HepG2 (cell line): ENCODE data around the gene AGPAT3. TPM values are rescaled to one million over a fixed set of nuclear protein-coding genes. Genes with fewer than 3 reads are reported as not detected.

Source experiments
- ATAC-seq: fragments of 200-7000 bp; cut with Tn5 transposase; 3 replicates; pipeline ENCODE4 v1.9.1; 2020; ENCODE audit warnings: mild to moderate bottlenecking, moderate library complexity
- BruUV-seq: library from RNA; stranded (reverse); fragments of 400-500 nt; replicated peaks from 2 replicates; lab custom pipeline; 2021; lab: Mats Ljungman, UMichigan
- CTCF ChIA-PET: fragments of 300-600 bp; formaldehyde crosslinking; extraction: SDS; loops from one replicate; lab custom pipeline; 2021; ENCODE audit warnings: low total read pairs, inconsistent platforms, low intra/inter-chr PET ratio; lab: Yijun Ruan, JAX
- POLR2A ChIA-PET: fragments of 350-600 bp; sonication (Branson Sonifier 250); formaldehyde crosslinking; loops from one replicate; lab custom pipeline; 2020; ENCODE audit warnings: antibody characterized with exemption, inconsistent platforms; lab: Yijun Ruan, JAX
- DNase-seq: peaks from one replicate; pipeline ENCODE4 v3.0.0-alpha.2; 2015; ENCODE audit warnings: low spot score
- FAIRE-seq: peaks from 3 replicates; lab custom pipeline; 2011; peaks lifted over from hg19 to GRCh38; lab: Jason Lieb, UNC
- H2AFZ ChIP-seq: one replicate; pipeline ENCODE4 v1.6.1; 2011; ENCODE audit warnings: low read length, inconsistent platforms
- H3K27ac ChIP-seq: fragments of 300-600 bp; 3 replicates; pipeline ENCODE4 v1.8.0; 2011; ENCODE audit warnings: mixed run types, mild to moderate bottlenecking, mixed read lengths, low read length, inconsistent platforms; ENCODE audit not compliant: insufficient read depth; ENCODE audit errors: extremely low read length
- H3K27me3 ChIP-seq, 2 experiments: fragments of 200-600 bp in 1 of 2; 2 replicates in 1 of 2; 3 replicates in 1 of 2; pipeline versions ENCODE4 v1.6.0 to v1.8.0; 2011; ENCODE audit warnings: low read length in 2 of 2, mild to moderate bottlenecking in 2 of 2, moderate library complexity in 2 of 2, inconsistent platforms in 1 of 2; ENCODE audit not compliant: insufficient read depth in 2 of 2, control insufficient read depth in 1 of 2
- H3K36me3 ChIP-seq, 2 experiments: fragments of 200-600 bp in 1 of 2; replicated peaks in 1 of 2; 2 replicates in 1 of 2; 3 replicates in 1 of 2; pipeline versions ENCODE4 v1.5.1 to v1.8.0; 2011; ENCODE audit warnings: low read length in 2 of 2, inconsistent platforms in 1 of 2; ENCODE audit not compliant: insufficient read depth in 2 of 2, control insufficient read depth in 1 of 2
- H3K4me1 ChIP-seq: 2 replicates; pipeline ENCODE4 v1.5.1; 2012; ENCODE audit warnings: low read length, inconsistent platforms; ENCODE audit not compliant: insufficient read depth
- H3K4me2 ChIP-seq: 2 replicates; pipeline ENCODE4 v1.6.0; 2011; ENCODE audit warnings: low read depth, low read length, inconsistent platforms
- H3K4me3 ChIP-seq, 3 experiments: fragments of 200-600 bp in 1 of 3; sonication (generic), shearing (Covaris generic) in 1 of 3; replicated peaks in 1 of 3; 2 replicates each; pipeline ENCODE4 v1.5.1; 2011 to 2016; ENCODE audit warnings: low read length in 3 of 3, inconsistent platforms in 2 of 3, low read depth in 2 of 3, mild to moderate bottlenecking in 2 of 3, control low read depth in 1 of 3, mixed read lengths in 1 of 3; ENCODE audit not compliant: insufficient read depth in 1 of 3
- H3K79me2 ChIP-seq: one replicate; pipeline ENCODE4 v1.6.1; 2011; ENCODE audit warnings: low read length, inconsistent platforms; ENCODE audit not compliant: insufficient read depth
- H3K9ac ChIP-seq: 2 replicates; pipeline ENCODE4 v1.6.0; 2011; ENCODE audit warnings: mild to moderate bottlenecking, low read depth, low read length, inconsistent platforms; ENCODE audit not compliant: insufficient read depth
- H3K9me3 ChIP-seq: 2 replicates; pipeline ENCODE4 v1.5.1; 2012; ENCODE audit warnings: mild to moderate bottlenecking, low read length
- H4K20me1 ChIP-seq: 2 replicates; pipeline ENCODE4 v1.6.0; 2011; ENCODE audit warnings: inconsistent platforms, mild to moderate bottlenecking, low read length, moderate library complexity; ENCODE audit not compliant: insufficient read depth
- BATF2 ChIP-seq: sonication (generic); formaldehyde crosslinking; IDR thresholded peaks from 2 replicates; pipeline ENCODE4 v1.8.0; 2022; ENCODE audit warnings: mild to moderate bottlenecking, missing genetic modification reagents, moderate library complexity
- EED ChIP-seq: sonication (generic); formaldehyde crosslinking; IDR thresholded peaks from 2 replicates; pipeline ENCODE4 v1.5.0; 2020; ENCODE audit warnings: mild to moderate bottlenecking, missing genetic modification reagents
- MAZ ChIP-seq, 2 experiments: sonication (generic) in 1 of 2; formaldehyde crosslinking in 1 of 2; IDR thresholded peaks; 2 replicates each; pipeline versions ENCODE4 v1.5.0 to v1.6.1; 2012 to 2020; ENCODE audit warnings: low read depth in 2 of 2, mild to moderate bottlenecking in 2 of 2, borderline replicate concordance in 1 of 2, improper control_type of control experiment in 1 of 2, low read length in 1 of 2, missing genetic modification reagents in 1 of 2, moderate library complexity in 1 of 2
- MTA3 ChIP-seq: sonication (generic); formaldehyde crosslinking; IDR thresholded peaks from 2 replicates; pipeline ENCODE4 v1.4.0; 2020; ENCODE audit warnings: missing genetic modification reagents
- NFYC ChIP-seq: IDR thresholded peaks from 2 replicates; pipeline ENCODE4 v1.6.1; 2016; ENCODE audit warnings: missing genetic modification reagents, missing compliant biosample characterization
- NKX3-1 ChIP-seq: sonication (generic); formaldehyde crosslinking; IDR thresholded peaks from 2 replicates; pipeline ENCODE4 v1.5.0; 2020; ENCODE audit warnings: missing genetic modification reagents
- NR2F6 ChIP-seq, 2 experiments: IDR thresholded peaks; 2 replicates each; pipeline ENCODE4 v1.6.1; 2016; ENCODE audit warnings: antibody characterized with exemption in 1 of 2, mild to moderate bottlenecking in 1 of 2
- PREB ChIP-seq: sonication (generic); formaldehyde crosslinking; IDR thresholded peaks from 2 replicates; pipeline ENCODE4 v1.4.0; 2020; ENCODE audit warnings: missing genetic modification reagents
- RORA ChIP-seq: sonication (generic); formaldehyde crosslinking; IDR thresholded peaks from 2 replicates; pipeline ENCODE4 v1.5.0; 2020; ENCODE audit warnings: mild to moderate bottlenecking, missing genetic modification reagents, moderate library complexity
- SMYD3 ChIP-seq: sonication (generic); formaldehyde crosslinking; IDR thresholded peaks from 2 replicates; pipeline ENCODE4 v1.8.1; 2023; ENCODE audit warnings: mild to moderate bottlenecking, missing genetic modification reagents
- SP2 ChIP-seq: sonication (generic); formaldehyde crosslinking; IDR thresholded peaks from 2 replicates; pipeline ENCODE4 v1.5.1; 2020; ENCODE audit warnings: mild to moderate bottlenecking, missing genetic modification reagents
- SRF ChIP-seq: IDR thresholded peaks from 2 replicates; pipeline ENCODE4 v1.6.1; 2011; ENCODE audit warnings: mild to moderate bottlenecking, low read depth, low read length, moderate library complexity
- TP53 ChIP-seq: sonication (generic); formaldehyde crosslinking; conservative IDR thresholded peaks from 2 replicates; pipeline ENCODE4 v1.4.0; 2020; ENCODE audit warnings: missing genetic modification reagents
- ZBED4 ChIP-seq: sonication (generic); formaldehyde crosslinking; IDR thresholded peaks from 2 replicates; pipeline ENCODE4 v1.4.0; 2020; ENCODE audit warnings: missing genetic modification reagents, borderline replicate concordance
- ZNF124 ChIP-seq: sonication (generic); formaldehyde crosslinking; IDR thresholded peaks from 2 replicates; pipeline ENCODE4 v1.4.0; 2020; ENCODE audit warnings: missing genetic modification reagents
- ZNF546 ChIP-seq: sonication (generic); formaldehyde crosslinking; conservative IDR thresholded peaks from 2 replicates; pipeline ENCODE4 v1.8.1; 2023; ENCODE audit warnings: mild to moderate bottlenecking, missing genetic modification reagents
- ZNF558 ChIP-seq: sonication (generic); formaldehyde crosslinking; IDR thresholded peaks from 2 replicates; pipeline ENCODE4 v1.9.0; 2022; ENCODE audit warnings: mild to moderate bottlenecking, missing genetic modification reagents, borderline replicate concordance
- ZNF737 ChIP-seq: sonication (generic); formaldehyde crosslinking; IDR thresholded peaks from 2 replicates; pipeline ENCODE4 v1.5.0; 2020; ENCODE audit warnings: missing genetic modification reagents, mild to moderate bottlenecking, borderline replicate concordance
- ZNF749 ChIP-seq: sonication (generic); formaldehyde crosslinking; IDR thresholded peaks from 2 replicates; pipeline ENCODE4 v1.8.0; 2022; ENCODE audit warnings: mild to moderate bottlenecking, missing genetic modification reagents, moderate library complexity, borderline replicate concordance
- WGBS: methylation state at CpG from one replicate; pipeline ENCODE4 v1.1.6; 2017; ENCODE audit warnings: low lambda C conversion rate; 5-methylcytosine and 5-hydroxymethylcytosine counted together
- in situ Hi-C: cut with HindIII; loops from 2 replicates; pipeline ENCODE4 v1.10.0; 2017; ENCODE audit warnings: low pct_unique_long_range_greater_than_20kb; ENCODE audit not compliant: extremely low pct_ligation_motif_present
- intact Hi-C: fragments of 100-400 bp; cut with micrococcal nuclease; formaldehyde crosslinking; loops from one replicate; pipeline ENCODE4 v1.10.0; 2022; ENCODE audit not compliant: unreplicated experiment
- polyA plus RNA-seq, 8 experiments: library from polyadenylated mRNA; depleted of rRNA in 3 of 8; stranded (reverse) in 7 of 8; unstranded in 1 of 8; fragments of >200 nt; fragmentation: Illumina TruSeq in 4 of 8; extraction: Trizol in 4 of 8; gene quantifications; 2 replicates each; pipeline versions ENCODE4 v1.2.1 to v1.2.3, GENCODE V29; 2011 to 2016; ENCODE audit warnings: low read depth in 4 of 8, missing spikeins in 1 of 8, mixed read lengths in 1 of 8; ENCODE audit not compliant: insufficient read depth in 1 of 8
- total RNA-seq, 5 experiments: library from RNA; depleted of rRNA; stranded (reverse); fragments of >200 nt; fragmentation: Illumina TruSeq; extraction: Trizol; gene quantifications; 2 replicates each; pipeline ENCODE4 v1.2.3, GENCODE V29; 2016; ENCODE audit warnings: low read depth in 1 of 5

The AGPAT3 gene
- total and polyA plus RNA-seq, 2 of the 13 experiments (the other 11 are each of a cell fraction or from before 2014, with no cell fraction given) = 32.2 to 54.4 TPM

- BruUV-seq = no TSS peak
- Histone ChIP-seq H3K4me3 (no peak overlapping the region), H3K9me3 (no peaks in the 10 kb centered on the region), H3K4me1 (peaks cover 12% of the 10 kb centered on the region), H2AFZ (no peak overlapping the region), H3K27me3 (no peaks in the 10 kb centered on the region), H3K36me3 (peaks cover 1 to 27% of the 10 kb centered on the region in 2 experiments; a peak in 4 of 5 replicates), H3K9ac (no peak overlapping the region), H3K27ac (no peak overlapping the region), H4K20me1 (0 out of 2 replicates have a peak, but pooled peaks cover 3% of the 10 kb centered on the region), H3K4me2 (no peak overlapping the region), H3K79me2 (peaks cover 54% of the 10 kb centered on the region)
- in situ Hi-C loops = loop anchor here (10.0 kb wide), 1 partner anchor 65 kb away; no protein-coding TSS in a partner anchor
- 97% methylated on average over 10 of the region's 23 CpGs for WGBS
- ATAC-seq (no peak), DNase-seq (no peak), FAIRE-seq (no peak)
- CTCF ChIA-PET = no interaction called here
- POLR2A ChIA-PET = no interaction called here
- TF ChIP-seq PREB (CRISPR knock-in tag) (no peak), RORA (CRISPR knock-in tag) (no peak), EED (no peak), SP2 (CRISPR knock-in tag) (no peak), TP53 (no peak), ZNF749 (CRISPR knock-in tag) (no peak), MTA3 (CRISPR knock-in tag) (no peak), ZNF546 (CRISPR knock-in tag) (no peak), NKX3-1 (CRISPR knock-in tag) (no peak), SMYD3 (CRISPR knock-in tag) (no peak), ZNF558 (CRISPR knock-in tag) (no peak), ZNF737 (CRISPR knock-in tag) (no peak), NFYC (CRISPR knock-in tag) (no peak), ZBED4 (CRISPR knock-in tag) (no peak), NR2F6 (IDR thresholded peaks at IDR 0.05) (no peak), NR2F6 (CRISPR knock-in tag; IDR thresholded peaks at IDR 0.05) (no peak), SRF (no peak), ZNF124 (CRISPR knock-in tag) (no peak), BATF2 (CRISPR knock-in tag) (no peak), MAZ (IDR thresholded peaks at IDR 0.05; ENCODE audit: borderline replicate concordance, low read depth, low read length) (no peak), MAZ (CRISPR knock-in tag; IDR thresholded peaks at IDR 0.05; ENCODE audit: low read depth) (no peak)
- intact Hi-C loops = no loop called here
Observed at GRCh38 chr21:43899307-43900077, 34.5 kb downstream of the AGPAT3 start.
